ENCODE measurements around the gene GLIS2. TPM values are rescaled to one million over a fixed set of nuclear protein-coding genes. Genes with fewer than 3 reads are reported as not detected.
"Not testable (repeated sequence)": the region's sequence is repeated elsewhere in the genome, so short reads cannot be mapped to it uniquely, and the experiment has no call there.

Gene GLIS2
- total RNA-seq, 1 donor from 2014 or later, result 62.8 TPM

DNA sequence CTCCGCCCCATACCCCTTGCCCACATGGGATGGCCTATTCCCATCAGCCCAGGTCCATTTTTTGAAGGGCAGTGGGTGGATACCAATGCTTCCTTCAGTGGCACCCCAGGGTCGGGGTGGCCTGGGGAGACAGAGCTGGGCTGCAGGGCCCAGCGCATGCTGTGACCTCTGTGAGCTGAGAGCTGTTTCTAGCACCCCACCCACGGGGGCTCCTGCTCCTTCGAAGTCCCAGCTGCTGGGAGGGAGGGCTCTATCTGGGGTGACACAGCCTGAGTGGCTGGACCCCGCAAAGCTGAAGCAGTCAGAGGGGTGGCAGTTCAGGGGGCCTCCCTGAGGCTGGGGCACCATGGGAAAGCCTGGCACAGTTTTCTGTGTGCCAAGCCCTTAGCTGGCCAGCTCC, 24.6 kb downstream of the GLIS2 start:
- peaks cover 4% of the 10 kb centered on the region for H3K36me3 Mint-ChIP-seq (ENCODE audit: low read depth)

DNA sequence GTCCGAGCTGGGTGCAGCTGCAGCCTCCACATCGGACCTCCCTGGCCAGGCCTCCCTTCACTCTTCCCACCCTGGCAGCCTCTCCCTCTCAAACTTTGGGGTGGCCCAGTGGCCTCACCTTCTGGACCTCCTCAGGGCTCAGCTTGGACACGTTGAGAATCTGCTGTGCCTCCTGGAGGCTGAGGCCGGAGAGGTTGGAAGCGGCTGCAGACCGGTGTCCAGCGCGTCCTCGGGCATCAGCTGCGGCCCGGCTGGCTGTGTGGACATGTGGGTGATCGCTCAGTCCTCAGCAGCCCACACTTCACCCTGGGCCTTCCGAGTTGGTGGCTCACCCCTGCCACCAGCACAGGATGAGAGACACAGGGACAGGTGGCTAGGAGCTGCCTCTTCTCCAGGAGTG, 25.4 kb downstream of the GLIS2 start:
- TF ChIP-seq, protein P1, sequence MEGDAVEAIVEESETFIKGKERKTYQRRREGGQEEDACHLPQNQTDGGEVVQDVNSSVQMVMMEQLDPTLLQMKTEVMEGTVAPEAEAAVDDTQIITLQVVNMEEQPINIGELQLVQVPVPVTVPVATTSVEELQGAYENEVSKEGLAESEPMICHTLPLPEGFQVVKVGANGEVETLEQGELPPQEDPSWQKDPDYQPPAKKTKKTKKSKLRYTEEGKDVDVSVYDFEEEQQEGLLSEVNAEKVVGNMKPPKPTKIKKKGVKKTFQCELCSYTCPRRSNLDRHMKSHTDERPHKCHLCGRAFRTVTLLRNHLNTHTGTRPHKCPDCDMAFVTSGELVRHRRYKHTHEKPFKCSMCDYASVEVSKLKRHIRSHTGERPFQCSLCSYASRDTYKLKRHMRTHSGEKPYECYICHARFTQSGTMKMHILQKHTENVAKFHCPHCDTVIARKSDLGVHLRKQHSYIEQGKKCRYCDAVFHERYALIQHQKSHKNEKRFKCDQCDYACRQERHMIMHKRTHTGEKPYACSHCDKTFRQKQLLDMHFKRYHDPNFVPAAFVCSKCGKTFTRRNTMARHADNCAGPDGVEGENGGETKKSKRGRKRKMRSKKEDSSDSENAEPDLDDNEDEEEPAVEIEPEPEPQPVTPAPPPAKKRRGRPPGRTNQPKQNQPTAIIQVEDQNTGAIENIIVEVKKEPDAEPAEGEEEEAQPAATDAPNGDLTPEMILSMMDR (IDR thresholded peaks at IDR 0.05), result no peak
- Mint-ChIP-seq H3K36me3 (ENCODE audit: low read depth) (no peaks in the 10 kb centered on the region), H3K27me3 (ENCODE audit: low read depth) (no peaks in the 10 kb centered on the region), H3K4me1 (ENCODE audit: low read depth) (peaks cover 11% of the 10 kb centered on the region), H3K4me3 (ENCODE audit: unreplicated experiment) (no peak overlapping the region), H3K9me3 (ENCODE audit: low read depth) (no peaks in the 10 kb centered on the region), H3K27ac (ENCODE audit: unreplicated experiment) (no peak overlapping the region)
- no peak for DNase-seq (ENCODE audit: low spot score)

More for the DNA sequence above, 24.6 kb downstream of the GLIS2 start:
- TF ChIP-seq, protein P1 (IDR thresholded peaks at IDR 0.05), result no peak
- H3K27ac Mint-ChIP-seq (ENCODE audit: unreplicated experiment), result no peak overlapping the region
- no peak for DNase-seq (ENCODE audit: low spot score)
- peaks cover 11% of the 10 kb centered on the region for H3K4me1 Mint-ChIP-seq (ENCODE audit: low read depth)
- H3K4me3 Mint-ChIP-seq (ENCODE audit: unreplicated experiment), result no peak overlapping the region
- no peaks in the 10 kb centered on the region for H3K9me3 Mint-ChIP-seq (ENCODE audit: low read depth)
- H3K27me3 Mint-ChIP-seq (ENCODE audit: low read depth), result no peaks in the 10 kb centered on the region

DNA sequence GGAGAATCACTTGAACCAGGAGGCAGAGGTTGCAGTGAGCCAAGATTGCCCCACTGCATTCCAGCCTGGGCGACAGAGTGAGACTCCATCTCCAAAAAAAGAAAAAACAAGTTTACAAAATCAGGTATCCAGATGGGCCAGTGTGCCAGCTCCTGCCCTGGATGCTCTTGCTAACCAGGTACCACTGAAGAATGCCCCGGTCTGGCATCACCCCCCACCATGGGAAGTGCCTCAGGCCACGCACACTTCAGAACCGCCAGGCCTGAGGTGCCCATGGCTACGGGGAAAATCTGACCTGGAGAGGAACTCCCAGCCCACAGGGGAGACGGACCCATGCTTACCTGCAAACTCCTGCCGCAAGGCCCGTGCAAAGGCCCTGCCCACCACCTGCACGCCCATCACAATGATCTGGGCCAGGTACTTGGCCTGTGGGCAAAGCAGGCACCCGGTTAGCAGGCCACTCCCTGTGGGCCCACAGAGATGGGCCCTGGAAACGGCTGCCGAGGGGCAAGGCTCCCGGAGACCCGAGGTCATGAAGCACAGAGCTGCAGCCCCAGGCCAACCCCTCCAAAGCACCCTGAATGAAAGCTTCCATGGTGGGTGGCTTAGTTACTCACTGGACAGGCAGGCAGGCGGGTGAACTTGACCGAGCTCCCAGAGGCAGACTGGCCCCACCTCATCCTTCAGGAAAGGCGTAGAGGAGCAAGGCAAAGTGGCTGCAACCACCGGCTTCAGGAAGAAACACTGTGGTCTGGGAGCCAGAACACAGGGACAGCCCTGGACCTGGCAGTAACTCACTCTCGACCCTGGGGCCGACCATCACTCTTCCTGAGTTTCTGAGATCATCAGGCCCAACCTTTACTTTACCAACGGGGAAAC, 27.2 kb downstream of the GLIS2 start:
- Mint-ChIP-seq H3K36me3 (ENCODE audit: low read depth) (no peaks in the 10 kb centered on the region), H3K4me3 (ENCODE audit: unreplicated experiment) (no peak overlapping the region)

DNA sequence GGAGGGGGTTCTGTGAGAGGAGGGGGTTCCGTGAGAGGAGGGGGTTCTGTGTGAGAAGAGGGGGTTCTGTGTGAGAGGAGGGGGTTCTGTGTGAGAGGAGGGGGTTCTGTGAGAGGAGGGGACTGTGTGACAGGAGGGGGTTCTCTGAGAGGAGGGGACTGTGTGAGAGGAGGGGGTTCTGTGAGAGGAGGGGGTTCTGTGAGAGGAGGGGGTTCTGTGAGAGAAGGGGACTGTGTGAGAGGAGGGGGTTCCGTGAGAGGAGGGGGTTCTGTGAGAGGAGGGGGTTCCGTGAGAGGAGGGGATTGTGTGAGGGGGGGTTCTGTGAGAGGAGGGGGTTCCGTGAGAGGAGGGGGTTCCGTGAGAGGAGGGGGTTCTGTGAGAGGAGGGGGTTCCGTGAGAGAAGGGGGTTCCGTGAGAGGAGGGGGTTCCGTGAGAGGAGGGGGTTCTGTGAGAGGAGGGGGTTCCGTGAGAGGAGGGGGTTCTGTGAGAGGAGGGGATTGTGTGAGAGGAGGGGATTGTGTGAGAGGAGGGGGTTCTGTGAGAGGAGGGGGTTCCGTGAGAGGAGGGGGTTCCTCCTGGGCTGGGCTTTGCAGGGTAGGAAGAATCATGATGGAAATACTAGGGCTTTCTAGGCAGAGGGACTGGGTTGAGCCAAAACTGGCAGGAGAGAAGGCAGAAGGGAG, 28.6 kb downstream of the GLIS2 start:
- not testable (repeated sequence) for H3K27me3 Mint-ChIP-seq (ENCODE audit: low read depth); H3K4me3 Mint-ChIP-seq (ENCODE audit: unreplicated experiment); H3K9me3 Mint-ChIP-seq (ENCODE audit: low read depth); DNase-seq (ENCODE audit: low spot score); H3K36me3 Mint-ChIP-seq (ENCODE audit: low read depth)
- Mint-ChIP-seq H3K4me1 (ENCODE audit: low read depth) (peaks cover 13% of the 10 kb centered on the region), H3K27ac (ENCODE audit: unreplicated experiment) (peak overlapping the region; percentile 70)

More for the DNA sequence above, 27.2 kb downstream of the GLIS2 start:
- no peak overlapping the region for H3K27ac Mint-ChIP-seq (ENCODE audit: unreplicated experiment)
- H3K9me3 Mint-ChIP-seq (ENCODE audit: low read depth), result no peaks in the 10 kb centered on the region
- H3K4me1 Mint-ChIP-seq (ENCODE audit: low read depth), result peaks cover 12% of the 10 kb centered on the region
- H3K27me3 Mint-ChIP-seq (ENCODE audit: low read depth), result no peaks in the 10 kb centered on the region
- no peak for DNase-seq (ENCODE audit: low spot score)
- TF ChIP-seq, protein P1 (IDR thresholded peaks at IDR 0.05), result no peak

DNA sequence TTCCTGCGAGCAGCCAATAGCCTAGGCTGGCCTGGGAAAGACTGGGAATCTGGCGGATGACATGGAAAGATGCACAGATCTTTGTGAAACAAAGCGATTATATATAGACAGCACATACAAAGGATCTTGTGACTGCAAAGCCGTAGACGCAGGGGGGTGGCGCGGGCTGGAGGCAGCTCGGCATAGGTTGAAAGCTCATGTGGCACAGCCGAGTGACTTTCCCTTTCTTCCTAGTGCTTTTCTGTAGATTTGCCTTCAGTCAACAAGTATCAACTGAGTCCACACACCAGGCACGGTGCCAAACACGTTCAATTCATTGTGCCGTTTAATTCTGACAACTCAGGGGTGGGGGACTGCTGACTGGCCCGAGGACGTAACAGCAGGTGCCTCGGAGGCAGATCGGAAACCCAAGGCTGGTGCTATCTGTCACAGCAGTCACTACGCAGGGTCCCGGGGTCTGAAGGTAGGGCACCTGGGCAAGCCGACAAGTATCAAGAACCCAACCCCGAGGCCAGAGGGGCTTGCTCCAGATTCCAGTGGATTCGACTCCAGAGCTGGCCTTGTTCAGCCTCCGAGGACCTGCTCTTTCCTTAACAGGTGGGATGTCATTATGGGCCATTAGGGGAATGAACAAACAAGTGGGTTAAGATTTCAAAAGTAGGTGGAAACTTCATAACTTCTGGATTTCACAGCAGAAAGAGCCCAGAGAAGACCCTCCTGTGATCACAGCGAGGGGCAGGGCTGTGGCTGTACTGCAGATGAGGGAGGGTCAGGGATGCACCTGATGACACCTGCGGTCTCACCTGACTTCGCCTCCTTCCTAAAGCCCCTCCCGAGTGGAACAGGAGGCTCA, 29.3 kb downstream of the GLIS2 start:
- TF ChIP-seq, protein P1 (IDR thresholded peaks at IDR 0.05), result no peak
- H3K27me3 Mint-ChIP-seq (ENCODE audit: low read depth), result no peaks in the 10 kb centered on the region
- H3K4me1 Mint-ChIP-seq (ENCODE audit: low read depth), result peaks cover 9% of the 10 kb centered on the region
- peak overlapping the region; percentile 70 for H3K27ac Mint-ChIP-seq (ENCODE audit: unreplicated experiment)
- H3K36me3 Mint-ChIP-seq (ENCODE audit: low read depth), result no peaks in the 10 kb centered on the region
- H3K4me3 Mint-ChIP-seq (ENCODE audit: unreplicated experiment), result no peak overlapping the region
- H3K9me3 Mint-ChIP-seq (ENCODE audit: low read depth), result no peaks in the 10 kb centered on the region
- DNase-seq (ENCODE audit: low spot score), result no peak
